ENCODE measurements around the gene OR2M4.
A peak's percentile ranks its signal among the peaks of the same experiment; 100 is the strongest.
"Not testable (repeated sequence)": the region's sequence is repeated elsewhere in the genome, so short reads cannot be mapped to it uniquely, and the experiment has no call there.

The OR2M4 gene, protein sequence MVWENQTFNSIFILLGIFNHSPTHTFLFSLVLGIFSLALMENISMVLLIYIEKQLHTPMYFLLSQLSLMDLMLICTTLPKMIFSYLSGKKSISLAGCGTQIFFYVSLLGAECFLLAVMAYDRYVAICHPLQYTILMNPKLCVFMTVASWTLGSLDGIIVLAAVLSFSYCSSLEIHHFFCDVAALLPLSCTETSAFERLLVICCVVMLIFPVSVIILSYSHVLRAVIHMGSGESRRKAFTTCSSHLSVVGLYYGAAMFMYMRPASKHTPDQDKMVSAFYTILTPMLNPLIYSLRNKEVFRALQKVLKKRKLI

GRCh38 chr1:248231117-248231516, at the start of gene OR2M4:
Gene OR2M4 (plus strand): TSS chr1:248231417. CDS start chr1:248238929, 7,512 bp downstream.
- DNase-seq (ENCODE audit: low read depth in 2 of 3, low spot score in 1 of 3): no peak

GRCh38 chr1:248183996-248184395, 47.2 kb upstream of the OR2M4 start:
- DNase-seq (ENCODE audit: low read depth in 2 of 3, low spot score in 1 of 3): no peak

DNA sequence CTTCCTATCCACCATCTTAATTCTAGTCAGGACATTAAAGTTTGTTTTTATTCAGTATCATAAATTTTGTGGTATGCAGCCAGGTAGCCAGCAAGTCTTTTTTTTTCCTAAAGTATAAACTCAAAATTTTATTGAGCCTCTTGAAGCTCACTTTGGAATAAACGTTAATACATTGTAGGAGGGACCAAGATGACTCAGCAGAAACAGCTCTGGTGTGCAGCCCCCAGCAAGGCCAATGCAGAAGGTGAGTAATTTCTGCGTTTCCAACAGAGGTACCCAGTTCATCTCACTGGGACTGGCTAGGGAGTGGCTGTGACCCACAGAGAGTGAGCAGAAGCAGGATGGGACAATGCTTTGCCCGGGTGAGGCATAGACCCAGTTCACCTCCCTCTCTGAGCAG, 43.9 kb upstream of the OR2M4 start:
- DNase-seq (ENCODE audit: low read depth in 2 of 3, low spot score in 1 of 3): no peak

DNA sequence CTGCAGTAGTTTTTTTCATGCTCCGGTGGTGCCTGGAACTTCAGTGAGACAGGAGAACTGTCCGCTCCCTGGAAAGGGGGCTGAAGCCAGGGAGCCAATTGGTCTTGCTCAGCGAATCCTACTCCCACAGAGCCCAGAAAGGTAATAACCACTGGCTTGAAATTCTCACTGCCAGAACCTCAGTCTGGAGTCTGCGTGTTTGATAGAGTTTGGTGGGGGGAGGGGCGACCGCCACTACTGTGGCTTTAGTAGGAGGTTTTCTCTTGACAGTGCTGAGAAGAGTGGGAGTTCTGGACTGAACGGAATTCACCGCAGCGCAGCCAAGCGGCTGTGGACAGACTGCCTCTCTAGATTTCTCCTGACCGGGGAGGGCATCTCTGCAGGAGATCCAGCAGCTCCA, 42.2 kb upstream of the OR2M4 start:
- no peak for DNase-seq (ENCODE audit: low read depth in 2 of 3, low spot score in 1 of 3)

GRCh38 chr1:248194117-248194516, 37.1 kb upstream of the OR2M4 start:
- DNase-seq (ENCODE audit: low read depth in 2 of 3, low spot score in 1 of 3): no peak

- no peak for DNase-seq (ENCODE audit: low read depth in 2 of 3, low spot score in 1 of 3)
These were observed 34.3 kb upstream of the OR2M4 start, which contains the start of gene OR2M3 for GRCh38 chr1:248196965-248197364. Gene OR2M3 (plus strand): TSS chr1:248197265. CDS start chr1:248203068, 5,803 bp downstream.

- DNase-seq (ENCODE audit: low read depth in 2 of 3, low spot score in 1 of 3): no peak
These were observed 15.3 kb upstream of the OR2M4 start for GRCh38 chr1:248215880-248216279.

- DNase-seq (ENCODE audit: low read depth in 2 of 3, low spot score in 1 of 3): no peak
These were observed 5.7 kb upstream of the OR2M4 start for GRCh38 chr1:248225537-248225936.

DNA sequence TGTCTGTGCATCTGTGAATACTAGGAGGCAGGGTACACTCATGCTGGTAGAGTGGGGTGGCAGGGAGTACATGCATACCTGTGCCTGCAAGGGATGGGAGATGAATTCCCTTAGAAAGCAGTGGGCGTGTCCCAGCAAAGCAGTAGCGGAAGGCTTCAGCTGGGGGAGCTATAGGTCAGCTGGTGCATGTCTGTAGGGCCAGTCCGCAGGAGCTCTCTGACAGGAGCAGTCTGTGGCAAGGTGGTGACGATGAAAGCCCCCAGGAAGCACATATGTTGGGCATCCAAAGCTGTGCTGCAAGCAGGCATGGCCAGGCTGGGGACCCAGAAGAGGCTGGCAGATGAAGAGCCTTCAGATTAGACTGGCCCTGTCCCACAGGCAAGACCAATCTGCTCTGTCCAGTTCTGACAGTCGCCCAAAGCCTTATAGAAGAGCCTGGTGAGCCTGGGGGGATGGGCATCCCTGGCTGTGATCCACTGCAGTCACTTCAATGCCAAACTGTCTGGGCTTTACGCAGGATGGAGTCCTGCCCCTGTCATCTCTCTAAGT, 1.8 kb upstream of the OR2M4 start:
- no peak for DNase-seq (ENCODE audit: low read depth in 2 of 3, low spot score in 1 of 3)

DNA sequence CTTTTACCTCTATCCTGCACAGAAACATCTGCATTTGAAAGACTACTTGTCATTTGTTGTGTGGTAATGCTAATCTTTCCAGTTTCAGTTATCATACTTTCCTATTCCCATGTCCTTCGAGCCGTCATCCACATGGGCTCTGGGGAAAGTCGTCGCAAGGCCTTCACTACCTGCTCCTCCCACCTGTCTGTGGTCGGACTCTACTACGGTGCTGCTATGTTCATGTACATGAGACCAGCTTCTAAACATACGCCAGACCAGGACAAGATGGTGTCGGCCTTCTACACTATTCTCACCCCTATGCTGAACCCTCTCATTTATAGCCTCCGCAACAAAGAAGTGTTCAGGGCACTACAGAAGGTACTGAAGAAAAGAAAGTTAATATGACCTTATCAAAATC, 8.3 kb downstream of the OR2M4 start:
- DNase-seq (ENCODE audit: low read depth in 2 of 3, low spot score in 1 of 3): no peak

- DNase-seq (ENCODE audit: low read depth in 2 of 3, low spot score in 1 of 3): peak in 1 of 3 donors; percentile 11
These were observed 12.0 kb downstream of the OR2M4 start for GRCh38 chr1:248243204-248243603.

GRCh38 chr1:248259309-248259708, 28.1 kb downstream of the OR2M4 start:
- not testable (repeated sequence) for DNase-seq (ENCODE audit: low read depth in 2 of 3, low spot score in 1 of 3)

DNA sequence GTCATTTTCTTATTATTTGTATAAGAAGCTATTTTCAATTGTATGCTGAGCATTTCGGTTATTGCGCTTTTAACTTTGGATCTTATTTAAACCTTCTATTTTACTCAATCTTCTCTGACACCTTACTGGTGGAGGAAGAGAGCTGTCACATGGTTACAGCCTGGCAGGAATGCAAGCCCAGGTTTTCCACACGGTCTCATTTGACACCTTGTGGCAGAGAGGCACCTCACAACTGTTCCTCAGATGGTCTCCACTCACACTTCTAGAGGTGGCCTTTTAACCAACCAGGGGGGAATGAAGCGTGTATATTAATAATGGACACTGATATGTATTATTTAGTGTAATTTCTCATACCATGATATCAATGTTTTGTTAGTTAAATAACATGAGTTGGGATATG, 37.0 kb downstream of the OR2M4 start:
- DNase-seq (ENCODE audit: low read depth in 2 of 3, low spot score in 1 of 3): no peak

GRCh38 chr1:248273225-248273624, 42.0 kb downstream of the OR2M4 start:
- DNase-seq (ENCODE audit: low read depth in 2 of 3, low spot score in 1 of 3): not testable (repeated sequence)

DNA sequence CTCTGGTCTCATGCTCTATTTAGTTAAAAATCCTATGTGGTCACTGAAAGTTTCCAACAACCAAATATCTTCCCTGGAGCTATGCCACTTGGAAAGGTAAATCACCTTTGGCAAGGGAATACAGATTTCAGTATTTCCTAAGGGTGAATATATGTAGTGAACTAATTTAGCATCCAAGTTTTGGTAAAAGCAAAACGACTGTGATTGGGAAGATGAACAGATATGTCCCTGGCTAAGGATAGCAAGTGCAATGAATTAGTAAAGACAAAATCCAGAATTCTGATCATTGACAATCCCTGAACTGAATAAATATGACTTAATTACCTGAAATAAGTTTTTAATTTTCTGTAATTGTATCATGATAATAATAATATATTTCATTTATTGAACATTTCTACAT, 46.7 kb downstream of the OR2M4 start, which contains the start of gene OR2T33:
TSS of gene OR2T33 (minus strand) at position 101 of the 400 bp plus-strand sequence. CDS start 4,162 bp downstream, outside the sequence.
- no peak for DNase-seq (ENCODE audit: low read depth in 2 of 3, low spot score in 1 of 3)

- no peak for DNase-seq (ENCODE audit: low read depth in 2 of 3, low spot score in 1 of 3)
These were observed 57.2 kb downstream of the OR2M4 start for GRCh38 chr1:248288391-248288790.

Data from stimulated activated CD4-positive, alpha-beta T cell treated with anti-CD3 and anti-CD28 coated beads, Interleukin-12 subunit alpha, Interleukin-12 subunit beta, amount 100 ng/mL, for 48 hours (primary cell).